ENCODE measurements around the gene RETREG1.

RETREG1 gene

DNA sequence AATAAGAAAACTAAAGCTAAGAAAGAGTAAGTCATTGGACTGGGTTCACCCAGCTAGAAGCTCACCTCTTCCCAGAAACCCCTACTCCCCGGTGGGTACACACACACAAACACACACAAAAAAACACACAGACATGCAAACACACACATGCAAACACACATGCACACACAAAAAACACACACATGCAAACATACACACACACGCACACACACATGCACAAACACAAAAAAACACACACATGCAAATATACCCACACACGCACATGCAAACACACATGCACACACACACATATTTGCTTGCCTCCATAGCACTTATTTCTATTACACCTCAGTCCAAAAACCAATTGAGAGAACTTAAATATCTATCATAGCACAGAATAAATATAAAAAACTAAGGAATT lies 26.1 kb downstream of the RETREG1 start:
- DNase-seq (ENCODE audit: low read depth in 1 of 2, low spot score in 1 of 2), result no peak
- H3K27me3 ChIP-seq (ENCODE audit: insufficient read depth, poor library complexity, severe bottlenecking), result no peaks in the 10 kb centered on the region
- no peak overlapping the region for H3K4me3 ChIP-seq (replicated peaks; ENCODE audit: insufficient read depth, low read length)
- H3K27ac ChIP-seq (replicated peaks), result no peak overlapping the region
- TF ChIP-seq POLR2AphosphoS5 (IDR thresholded peaks at IDR 0.05; ENCODE audit: low read depth), result no peak
- TF ChIP-seq, protein P1, sequence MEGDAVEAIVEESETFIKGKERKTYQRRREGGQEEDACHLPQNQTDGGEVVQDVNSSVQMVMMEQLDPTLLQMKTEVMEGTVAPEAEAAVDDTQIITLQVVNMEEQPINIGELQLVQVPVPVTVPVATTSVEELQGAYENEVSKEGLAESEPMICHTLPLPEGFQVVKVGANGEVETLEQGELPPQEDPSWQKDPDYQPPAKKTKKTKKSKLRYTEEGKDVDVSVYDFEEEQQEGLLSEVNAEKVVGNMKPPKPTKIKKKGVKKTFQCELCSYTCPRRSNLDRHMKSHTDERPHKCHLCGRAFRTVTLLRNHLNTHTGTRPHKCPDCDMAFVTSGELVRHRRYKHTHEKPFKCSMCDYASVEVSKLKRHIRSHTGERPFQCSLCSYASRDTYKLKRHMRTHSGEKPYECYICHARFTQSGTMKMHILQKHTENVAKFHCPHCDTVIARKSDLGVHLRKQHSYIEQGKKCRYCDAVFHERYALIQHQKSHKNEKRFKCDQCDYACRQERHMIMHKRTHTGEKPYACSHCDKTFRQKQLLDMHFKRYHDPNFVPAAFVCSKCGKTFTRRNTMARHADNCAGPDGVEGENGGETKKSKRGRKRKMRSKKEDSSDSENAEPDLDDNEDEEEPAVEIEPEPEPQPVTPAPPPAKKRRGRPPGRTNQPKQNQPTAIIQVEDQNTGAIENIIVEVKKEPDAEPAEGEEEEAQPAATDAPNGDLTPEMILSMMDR (IDR thresholded peaks at IDR 0.05; ENCODE audit: insufficient read depth, low read length), result no peak
- TF ChIP-seq SPI1 (IDR thresholded peaks at IDR 0.05; ENCODE audit: borderline replicate concordance, low read depth), result no peak
- no peak for TF ChIP-seq GABPA (IDR thresholded peaks at IDR 0.05; ENCODE audit: low read depth)
- TF ChIP-seq, protein P2, sequence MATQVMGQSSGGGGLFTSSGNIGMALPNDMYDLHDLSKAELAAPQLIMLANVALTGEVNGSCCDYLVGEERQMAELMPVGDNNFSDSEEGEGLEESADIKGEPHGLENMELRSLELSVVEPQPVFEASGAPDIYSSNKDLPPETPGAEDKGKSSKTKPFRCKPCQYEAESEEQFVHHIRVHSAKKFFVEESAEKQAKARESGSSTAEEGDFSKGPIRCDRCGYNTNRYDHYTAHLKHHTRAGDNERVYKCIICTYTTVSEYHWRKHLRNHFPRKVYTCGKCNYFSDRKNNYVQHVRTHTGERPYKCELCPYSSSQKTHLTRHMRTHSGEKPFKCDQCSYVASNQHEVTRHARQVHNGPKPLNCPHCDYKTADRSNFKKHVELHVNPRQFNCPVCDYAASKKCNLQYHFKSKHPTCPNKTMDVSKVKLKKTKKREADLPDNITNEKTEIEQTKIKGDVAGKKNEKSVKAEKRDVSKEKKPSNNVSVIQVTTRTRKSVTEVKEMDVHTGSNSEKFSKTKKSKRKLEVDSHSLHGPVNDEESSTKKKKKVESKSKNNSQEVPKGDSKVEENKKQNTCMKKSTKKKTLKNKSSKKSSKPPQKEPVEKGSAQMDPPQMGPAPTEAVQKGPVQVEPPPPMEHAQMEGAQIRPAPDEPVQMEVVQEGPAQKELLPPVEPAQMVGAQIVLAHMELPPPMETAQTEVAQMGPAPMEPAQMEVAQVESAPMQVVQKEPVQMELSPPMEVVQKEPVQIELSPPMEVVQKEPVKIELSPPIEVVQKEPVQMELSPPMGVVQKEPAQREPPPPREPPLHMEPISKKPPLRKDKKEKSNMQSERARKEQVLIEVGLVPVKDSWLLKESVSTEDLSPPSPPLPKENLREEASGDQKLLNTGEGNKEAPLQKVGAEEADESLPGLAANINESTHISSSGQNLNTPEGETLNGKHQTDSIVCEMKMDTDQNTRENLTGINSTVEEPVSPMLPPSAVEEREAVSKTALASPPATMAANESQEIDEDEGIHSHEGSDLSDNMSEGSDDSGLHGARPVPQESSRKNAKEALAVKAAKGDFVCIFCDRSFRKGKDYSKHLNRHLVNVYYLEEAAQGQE (IDR thresholded peaks at IDR 0.05; ENCODE audit: insufficient replicate concordance, low read depth), result no peak

DNA sequence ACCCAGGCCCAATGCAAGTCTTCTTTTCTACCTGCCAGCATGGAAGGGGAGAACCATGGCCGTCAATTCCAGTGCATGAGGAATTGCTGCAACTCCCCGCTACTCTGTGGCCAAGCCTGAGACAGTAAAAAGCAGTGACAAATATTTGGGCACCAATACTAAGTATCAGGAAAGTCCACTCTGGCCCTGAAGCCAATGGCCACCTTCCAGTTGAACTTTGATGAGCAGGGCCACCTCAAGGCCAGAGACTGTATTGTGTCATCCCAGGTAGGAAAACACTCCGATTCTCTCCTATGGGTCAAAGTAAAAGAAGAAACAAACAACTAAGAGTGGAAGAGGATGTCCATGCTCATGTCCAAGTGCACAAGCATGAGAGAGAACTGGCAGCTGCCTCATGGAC lies 27.1 kb downstream of the RETREG1 start:
- no peak overlapping the region for H3K27ac ChIP-seq (replicated peaks)
- no peak overlapping the region for H3K4me3 ChIP-seq (replicated peaks; ENCODE audit: insufficient read depth, low read length)
- no peaks in the 10 kb centered on the region for H3K27me3 ChIP-seq (ENCODE audit: insufficient read depth, poor library complexity, severe bottlenecking)
- DNase-seq (ENCODE audit: low read depth in 1 of 2, low spot score in 1 of 2), result no peak
- TF ChIP-seq SPI1 (IDR thresholded peaks at IDR 0.05; ENCODE audit: borderline replicate concordance, low read depth) (no peak), POLR2AphosphoS5 (IDR thresholded peaks at IDR 0.05; ENCODE audit: low read depth) (no peak), GABPA (IDR thresholded peaks at IDR 0.05; ENCODE audit: low read depth) (no peak)
- TF ChIP-seq, protein P1 (IDR thresholded peaks at IDR 0.05; ENCODE audit: insufficient read depth, low read length), result no peak
- TF ChIP-seq, protein P2 (IDR thresholded peaks at IDR 0.05; ENCODE audit: insufficient replicate concordance, low read depth), result no peak

DNA sequence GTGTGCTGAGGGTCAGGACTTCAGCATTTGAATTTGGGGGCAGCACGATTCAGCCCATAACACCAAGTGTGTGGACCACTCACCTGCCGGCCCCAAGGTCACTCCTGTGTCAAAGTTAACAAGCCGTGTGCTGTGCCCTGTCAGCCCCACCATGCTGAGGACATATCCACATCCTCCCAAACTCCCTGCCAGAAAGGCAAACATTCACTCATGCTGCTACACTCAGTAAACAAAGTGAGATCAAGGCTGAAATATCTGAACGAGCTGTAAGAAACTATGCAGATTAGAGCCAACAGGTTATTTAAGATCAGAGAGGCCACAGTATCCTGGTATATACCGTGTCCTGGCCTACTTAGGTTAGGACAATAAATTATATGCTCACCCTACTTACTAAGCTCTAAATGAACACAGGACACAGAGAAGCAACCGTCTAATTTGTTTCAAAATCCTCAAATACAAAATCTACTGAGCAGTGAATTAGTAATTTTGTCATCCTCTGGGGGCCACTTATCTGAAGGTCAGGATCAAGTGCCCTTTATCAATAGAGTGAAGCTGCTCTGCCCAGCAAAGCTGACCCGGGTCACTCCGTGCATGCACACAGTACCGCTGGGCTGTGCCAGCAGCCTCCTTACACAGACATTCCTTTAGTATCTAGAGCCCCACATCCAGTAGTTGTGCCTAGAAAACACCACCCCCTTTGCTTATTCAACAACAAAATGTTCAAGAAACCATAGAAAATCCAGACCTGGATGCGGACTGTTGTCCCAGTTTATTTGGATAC lies 28.2 kb downstream of the RETREG1 start:
- TF ChIP-seq, protein P1 (IDR thresholded peaks at IDR 0.05; ENCODE audit: insufficient read depth, low read length), result no peak
- no peak for TF ChIP-seq SPI1 (IDR thresholded peaks at IDR 0.05; ENCODE audit: borderline replicate concordance, low read depth)
- no peak for TF ChIP-seq POLR2AphosphoS5 (IDR thresholded peaks at IDR 0.05; ENCODE audit: low read depth)
- TF ChIP-seq, protein P2 (IDR thresholded peaks at IDR 0.05; ENCODE audit: insufficient replicate concordance, low read depth), result no peak
- no peak for TF ChIP-seq GABPA (IDR thresholded peaks at IDR 0.05; ENCODE audit: low read depth)
- Histone ChIP-seq H3K4me3 (replicated peaks; ENCODE audit: insufficient read depth, low read length) (no peak overlapping the region), H3K27me3 (ENCODE audit: insufficient read depth, poor library complexity, severe bottlenecking) (no peaks in the 10 kb centered on the region), H3K27ac (replicated peaks) (no peak overlapping the region)
- DNase-seq (ENCODE audit: low read depth in 1 of 2, low spot score in 1 of 2), result no peak

All from HL-60 (cell line).